HepG2 (cell line): ENCODE results near the gene UTS2R. TPM values are rescaled to one million over a fixed set of nuclear protein-coding genes. Genes with fewer than 3 reads are reported as not detected.

Experiments used
- ARNTL ChIP-seq: sonication (generic); formaldehyde crosslinking; IDR thresholded peaks from 2 replicates; pipeline ENCODE4 v1.4.0; 2020; ENCODE audit warnings: mild to moderate bottlenecking, missing genetic modification reagents
- ERF ChIP-seq: IDR thresholded peaks from 2 replicates; pipeline ENCODE4 v1.6.1; 2018; ENCODE audit warnings: missing biosample characterization, missing genetic modification reagents
- MAFK ChIP-seq, 2 experiments: IDR thresholded peaks in 1 of 2; conservative IDR thresholded peaks in 1 of 2; 2 replicates each; pipeline ENCODE4 v1.6.1; 2011; ENCODE audit warnings: improper control_type of control experiment in 2 of 2, low read length in 2 of 2
- NCOA2 ChIP-seq: sonication (generic); formaldehyde crosslinking; IDR thresholded peaks from 2 replicates; pipeline ENCODE4 v1.8.0; 2022; ENCODE audit warnings: inconsistent platforms
- NFATC3 ChIP-seq: sonication (generic); formaldehyde crosslinking; IDR thresholded peaks from 2 replicates; pipeline ENCODE4 v1.5.1; 2020; ENCODE audit warnings: mild to moderate bottlenecking, missing genetic modification reagents
- RELA ChIP-seq: sonication (generic); formaldehyde crosslinking; IDR thresholded peaks from 2 replicates; pipeline ENCODE4 v1.4.0; 2020; ENCODE audit warnings: missing genetic modification reagents
- THYN1 ChIP-seq: sonication (generic); formaldehyde crosslinking; IDR thresholded peaks from 2 replicates; pipeline ENCODE4 v1.8.1; 2023; ENCODE audit warnings: low read depth, mild to moderate bottlenecking, moderate library complexity, missing genetic modification reagents, borderline replicate concordance
- ZEB1 ChIP-seq: IDR thresholded peaks from 2 replicates; pipeline ENCODE4 v1.6.1; 2012; ENCODE audit warnings: mild to moderate bottlenecking, low read depth, inconsistent platforms; ENCODE audit not compliant: insufficient replicate concordance
- ZNF20 ChIP-seq: sonication (generic); formaldehyde crosslinking; IDR thresholded peaks from 2 replicates; pipeline ENCODE4 v1.4.0; 2020; ENCODE audit warnings: mild to moderate bottlenecking, moderate library complexity, missing genetic modification reagents
- ZNF281 ChIP-seq: sonication (generic); formaldehyde crosslinking; IDR thresholded peaks from 2 replicates; pipeline ENCODE4 v1.4.0; 2020; ENCODE audit warnings: missing genetic modification reagents, borderline replicate concordance
- ZNF335 ChIP-seq: sonication (generic); formaldehyde crosslinking; IDR thresholded peaks from 2 replicates; pipeline ENCODE4 v1.4.0; 2020; ENCODE audit warnings: missing genetic modification reagents
- ZNF407 ChIP-seq: sonication (generic); formaldehyde crosslinking; IDR thresholded peaks from one replicate; pipeline ENCODE4 v1.5.1; 2020; ENCODE audit warnings: mild to moderate bottlenecking, missing genetic modification reagents; ENCODE audit errors: not compliant biosample characterization
- ZNF501 ChIP-seq: sonication (generic); formaldehyde crosslinking; IDR thresholded peaks from 2 replicates; pipeline ENCODE4 v1.5.1; 2020; ENCODE audit warnings: mild to moderate bottlenecking, moderate library complexity, missing genetic modification reagents
- ZNF616 ChIP-seq: sonication (generic); formaldehyde crosslinking; IDR thresholded peaks from 2 replicates; pipeline ENCODE4 v1.5.0; 2020; ENCODE audit warnings: low read depth, mild to moderate bottlenecking, missing genetic modification reagents
- ZNF703 ChIP-seq: sonication (generic); formaldehyde crosslinking; IDR thresholded peaks from 2 replicates; pipeline ENCODE4 v1.5.1; 2020; ENCODE audit warnings: missing genetic modification reagents, mild to moderate bottlenecking, moderate library complexity, borderline replicate concordance
- polyA plus RNA-seq, 8 experiments: library from polyadenylated mRNA; depleted of rRNA in 3 of 8; stranded (reverse) in 7 of 8; unstranded in 1 of 8; fragments of >200 nt; fragmentation: Illumina TruSeq in 4 of 8; extraction: Trizol in 4 of 8; gene quantifications; 2 replicates each; pipeline versions ENCODE4 v1.2.1 to v1.2.3, GENCODE V29; 2011 to 2016; ENCODE audit warnings: low read depth in 4 of 8, missing spikeins in 1 of 8, mixed read lengths in 1 of 8; ENCODE audit not compliant: insufficient read depth in 1 of 8
- total RNA-seq, 5 experiments: library from RNA; depleted of rRNA; stranded (reverse); fragments of >200 nt; fragmentation: Illumina TruSeq; extraction: Trizol; gene quantifications; 2 replicates each; pipeline ENCODE4 v1.2.3, GENCODE V29; 2016; ENCODE audit warnings: low read depth in 1 of 5
- TF ChIP-seq, protein P1 (sequence below): sonication (generic); formaldehyde crosslinking; IDR thresholded peaks from 2 replicates; pipeline ENCODE4 v1.4.0; 2020; ENCODE audit warnings: mild to moderate bottlenecking, missing genetic modification reagents

Gene UTS2R
- total and polyA plus RNA-seq, 2 of the 13 experiments (the other 11 are each of a cell fraction or from before 2014, with no cell fraction given), result 0.13 to 0.15 TPM

DNA sequence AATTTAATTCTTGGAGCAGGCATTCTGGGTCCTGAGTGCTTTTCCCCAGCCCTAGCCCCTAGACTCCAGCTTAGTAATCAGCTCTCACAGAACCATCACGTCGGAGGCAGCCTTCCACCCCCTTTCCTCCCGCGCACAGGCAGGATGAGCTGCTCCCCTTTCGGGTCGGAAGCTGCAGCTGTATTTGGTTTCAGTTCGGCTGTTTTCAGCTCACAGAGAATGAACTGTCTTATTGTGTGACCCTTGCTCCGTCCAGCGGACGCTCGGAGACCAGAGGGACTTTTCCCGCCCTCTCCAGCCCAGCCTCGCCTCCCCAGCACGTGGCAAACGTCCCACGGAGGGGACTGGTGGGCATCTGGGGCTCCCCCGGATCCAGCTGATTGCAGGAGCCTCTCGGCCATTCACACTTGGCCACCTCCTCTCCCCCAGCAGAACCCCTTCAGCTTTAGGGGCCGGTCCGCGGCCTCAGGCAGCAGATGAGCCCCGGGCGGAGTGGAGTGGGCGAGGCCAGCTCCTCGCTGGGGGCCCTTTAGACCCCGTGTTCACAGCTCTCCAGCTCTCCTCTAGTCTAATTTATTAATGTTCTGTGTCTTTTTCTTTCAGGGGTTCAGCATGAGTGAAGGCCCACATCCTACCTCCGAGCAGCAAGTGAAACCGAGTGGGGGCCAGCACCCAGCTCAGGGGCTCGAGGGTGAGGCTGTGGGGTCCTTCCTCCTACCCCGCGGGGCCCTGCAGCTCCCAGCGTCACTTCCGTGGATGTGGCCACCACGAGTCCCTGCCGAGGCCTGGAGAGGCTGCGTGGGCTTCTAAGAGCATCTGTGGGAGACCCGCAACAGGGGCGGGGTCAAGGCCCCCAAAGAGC lies 863 bp upstream of the UTS2R start (continued):
- peak; percentile 89 for TF ChIP-seq ARNTL (CRISPR knock-in tag)
- no peak for TF ChIP-seq THYN1 (CRISPR knock-in tag)
- TF ChIP-seq ZNF20 (CRISPR knock-in tag), result 0 out of 2 replicates have a peak, but pooled peaks have one; percentile 45
- TF ChIP-seq ERF (CRISPR knock-in tag), result peak; percentile 88
- no peak for TF ChIP-seq ZEB1
- peak; percentile 87 for TF ChIP-seq ZNF703
- 0 out of 2 replicates have a peak, but pooled peaks have one; percentile 53 for TF ChIP-seq NCOA2 (CRISPR knock-in tag)
- TF ChIP-seq ZNF616 (CRISPR knock-in tag), result peak; percentile 97; the same call in 1 of the 2 replicates
- 0 out of 2 replicates have a peak, but pooled peaks have one; percentile 31 for TF ChIP-seq RELA (CRISPR knock-in tag)
- TF ChIP-seq ZNF281, result 0 out of 2 replicates have a peak, but pooled peaks have one; percentile 39
- 0 out of 2 replicates have a peak, but pooled peaks have one; percentile 46 for TF ChIP-seq ZNF335
- peak; percentile 96 for TF ChIP-seq NFATC3 (CRISPR knock-in tag)
- TF ChIP-seq, protein P1, sequence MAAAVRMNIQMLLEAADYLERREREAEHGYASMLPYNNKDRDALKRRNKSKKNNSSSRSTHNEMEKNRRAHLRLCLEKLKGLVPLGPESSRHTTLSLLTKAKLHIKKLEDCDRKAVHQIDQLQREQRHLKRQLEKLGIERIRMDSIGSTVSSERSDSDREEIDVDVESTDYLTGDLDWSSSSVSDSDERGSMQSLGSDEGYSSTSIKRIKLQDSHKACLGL (CRISPR knock-in tag), result peak; percentile 83
- no peak for TF ChIP-seq ZNF407 (CRISPR knock-in tag)
- TF ChIP-seq ZNF501 (CRISPR knock-in tag), result peak; percentile 73
- no peak for TF ChIP-seq MAFK (conservative IDR thresholded peaks at IDR 0.05 in 1 of 2, IDR thresholded peaks at IDR 0.05 in 1 of 2; ENCODE audit: low read length in 2 of 2)
